HL-60/S4 treated with retinoic acid at 250 ng/mL for 4 days and 3 days (cell line): ENCODE measurements around the gene ZFP36.
"Not testable (repeated sequence)": the region's sequence is repeated elsewhere in the genome, so short reads cannot be mapped to it uniquely, and the experiment has no call there.

ENCODE experiments used
- in situ Hi-C: fragments of 300-500 bp; cut with MboI; formaldehyde crosslinking; loops from 2 replicates; pipeline ENCODE4 v1.7.0; 2022; ENCODE audit warnings: low sequenced_read_pairs

Gene ZFP36

GRCh38 chr19:39406656-39407409 is at the start of gene ZFP36:
Gene ZFP36 (plus strand): TSS chr19:39406847. CDS start chr19:39406905, 58 bp downstream.
- in situ Hi-C loops: no loop called here

GRCh38 chr19:39359026-39359425 is 47.6 kb upstream of the ZFP36 start:
- in situ Hi-C loops: no loop called here

- in situ Hi-C loops: no loop called here
Measured at GRCh38 chr19:39360599-39360998, 46.0 kb upstream of the ZFP36 start.

GRCh38 chr19:39362682-39363657 is 43.7 kb upstream of the ZFP36 start:
- in situ Hi-C loops: no loop called here

- in situ Hi-C loops: no loop called here
Measured at GRCh38 chr19:39363901-39364457, 42.7 kb upstream of the ZFP36 start.

- in situ Hi-C loops: no loop called here
Measured at GRCh38 chr19:39365531-39365930, 41.1 kb upstream of the ZFP36 start.

GRCh38 chr19:39369200-39369599 is 37.4 kb upstream of the ZFP36 start:
- in situ Hi-C loops: no loop called here

- in situ Hi-C loops: no loop called here
Measured at GRCh38 chr19:39370735-39371134, 35.9 kb upstream of the ZFP36 start.

- in situ Hi-C loops: no loop called here
Measured at GRCh38 chr19:39372047-39372802, 34.4 kb upstream of the ZFP36 start.

GRCh38 chr19:39372941-39373340 is 33.7 kb upstream of the ZFP36 start:
- in situ Hi-C loops: no loop called here

GRCh38 chr19:39375929-39376328 is 30.7 kb upstream of the ZFP36 start:
- in situ Hi-C loops: no loop called here

- in situ Hi-C loops: no loop called here
Measured at GRCh38 chr19:39377373-39378362, 29.0 kb upstream of the ZFP36 start.

- in situ Hi-C loops: not testable (repeated sequence)
Measured at GRCh38 chr19:39379366-39379765, 27.3 kb upstream of the ZFP36 start.

GRCh38 chr19:39379865-39380396 is 26.7 kb upstream of the ZFP36 start:
- in situ Hi-C loops: no loop called here

GRCh38 chr19:39380521-39381502 is 25.8 kb upstream of the ZFP36 start:
- in situ Hi-C loops: no loop called here

GRCh38 chr19:39381910-39382611 is 24.6 kb upstream of the ZFP36 start:
- in situ Hi-C loops: no loop called here

- in situ Hi-C loops: no loop called here
Measured at GRCh38 chr19:39382991-39383828, 23.4 kb upstream of the ZFP36 start.
